ENCODE results near the gene ALDH16A1. TPM values are rescaled to one million over a fixed set of nuclear protein-coding genes. Genes with fewer than 3 reads are reported as not detected.
A peak's percentile ranks its signal among the peaks of the same experiment; 100 is the strongest.

Gene ALDH16A1
- total and polyA plus RNA-seq, 2 of the 8 experiments (the other 6 are each of a cell fraction or from before 2014, with no cell fraction given) = 30.5 to 34.3 TPM

DNA sequence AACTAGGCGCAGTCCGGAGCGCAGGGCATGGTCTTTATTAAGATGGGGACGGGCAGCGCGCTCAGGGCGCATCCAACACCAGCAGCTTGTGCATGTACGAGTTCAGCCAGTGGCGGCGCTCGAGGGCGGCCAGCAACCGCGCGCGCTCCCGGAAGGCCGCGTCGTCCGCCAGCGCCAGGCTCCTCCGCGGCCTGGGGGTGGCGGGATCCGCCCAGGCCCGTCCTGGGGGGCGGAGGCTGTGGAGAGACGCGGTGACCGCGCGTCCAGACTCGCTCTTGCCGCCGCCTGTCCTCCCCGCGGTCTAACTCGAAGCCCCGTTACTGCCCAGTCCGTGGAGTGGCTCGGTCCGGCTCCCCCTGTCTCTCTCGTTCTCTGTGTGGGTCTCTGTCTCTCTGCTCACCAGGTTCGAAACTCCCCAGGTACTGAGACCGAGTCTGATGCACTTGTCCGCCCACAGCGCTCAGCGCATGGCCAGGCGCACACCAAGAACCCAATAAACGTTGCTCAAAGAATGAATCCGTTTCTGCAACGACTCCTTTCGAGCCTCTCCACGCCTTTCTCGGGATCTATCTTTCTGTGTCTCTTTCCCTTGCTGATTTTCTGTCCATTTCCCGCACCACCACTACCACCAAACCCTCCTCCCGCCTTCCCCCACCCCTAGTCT is 30.5 kb upstream of the ALDH16A1 start (continued):
- TF ChIP-seq ZNF274 (IDR thresholded peaks at IDR 0.05; ENCODE audit: borderline replicate concordance, extremely low read depth, low read length) (no peak), EZH2 (IDR thresholded peaks at IDR 0.05; ENCODE audit: low read depth, low read length, severe bottlenecking) (peak; percentile 52), CHD2 (IDR thresholded peaks at IDR 0.05; ENCODE audit: low read length) (no peak), KDM1A (IDR thresholded peaks at IDR 0.05; ENCODE audit: borderline replicate concordance, low read length) (peak; percentile 61), FOSL1 (IDR thresholded peaks at IDR 0.05; ENCODE audit: insufficient read depth, low read depth, low read length) (no peak), TEAD4 (IDR thresholded peaks at IDR 0.05; ENCODE audit: low read depth, low read length) (no peak), CHD1 (IDR thresholded peaks at IDR 0.05; ENCODE audit: low read depth, low read length) (no peak), KDM4A (IDR thresholded peaks at IDR 0.05; ENCODE audit: low read depth, low read length, severe bottlenecking) (peak; percentile 93)
- TF ChIP-seq, protein P1, sequence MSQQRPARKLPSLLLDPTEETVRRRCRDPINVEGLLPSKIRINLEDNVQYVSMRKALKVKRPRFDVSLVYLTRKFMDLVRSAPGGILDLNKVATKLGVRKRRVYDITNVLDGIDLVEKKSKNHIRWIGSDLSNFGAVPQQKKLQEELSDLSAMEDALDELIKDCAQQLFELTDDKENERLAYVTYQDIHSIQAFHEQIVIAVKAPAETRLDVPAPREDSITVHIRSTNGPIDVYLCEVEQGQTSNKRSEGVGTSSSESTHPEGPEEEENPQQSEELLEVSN (IDR thresholded peaks at IDR 0.05) = peak; percentile 87
- TF ChIP-seq, protein P2, sequence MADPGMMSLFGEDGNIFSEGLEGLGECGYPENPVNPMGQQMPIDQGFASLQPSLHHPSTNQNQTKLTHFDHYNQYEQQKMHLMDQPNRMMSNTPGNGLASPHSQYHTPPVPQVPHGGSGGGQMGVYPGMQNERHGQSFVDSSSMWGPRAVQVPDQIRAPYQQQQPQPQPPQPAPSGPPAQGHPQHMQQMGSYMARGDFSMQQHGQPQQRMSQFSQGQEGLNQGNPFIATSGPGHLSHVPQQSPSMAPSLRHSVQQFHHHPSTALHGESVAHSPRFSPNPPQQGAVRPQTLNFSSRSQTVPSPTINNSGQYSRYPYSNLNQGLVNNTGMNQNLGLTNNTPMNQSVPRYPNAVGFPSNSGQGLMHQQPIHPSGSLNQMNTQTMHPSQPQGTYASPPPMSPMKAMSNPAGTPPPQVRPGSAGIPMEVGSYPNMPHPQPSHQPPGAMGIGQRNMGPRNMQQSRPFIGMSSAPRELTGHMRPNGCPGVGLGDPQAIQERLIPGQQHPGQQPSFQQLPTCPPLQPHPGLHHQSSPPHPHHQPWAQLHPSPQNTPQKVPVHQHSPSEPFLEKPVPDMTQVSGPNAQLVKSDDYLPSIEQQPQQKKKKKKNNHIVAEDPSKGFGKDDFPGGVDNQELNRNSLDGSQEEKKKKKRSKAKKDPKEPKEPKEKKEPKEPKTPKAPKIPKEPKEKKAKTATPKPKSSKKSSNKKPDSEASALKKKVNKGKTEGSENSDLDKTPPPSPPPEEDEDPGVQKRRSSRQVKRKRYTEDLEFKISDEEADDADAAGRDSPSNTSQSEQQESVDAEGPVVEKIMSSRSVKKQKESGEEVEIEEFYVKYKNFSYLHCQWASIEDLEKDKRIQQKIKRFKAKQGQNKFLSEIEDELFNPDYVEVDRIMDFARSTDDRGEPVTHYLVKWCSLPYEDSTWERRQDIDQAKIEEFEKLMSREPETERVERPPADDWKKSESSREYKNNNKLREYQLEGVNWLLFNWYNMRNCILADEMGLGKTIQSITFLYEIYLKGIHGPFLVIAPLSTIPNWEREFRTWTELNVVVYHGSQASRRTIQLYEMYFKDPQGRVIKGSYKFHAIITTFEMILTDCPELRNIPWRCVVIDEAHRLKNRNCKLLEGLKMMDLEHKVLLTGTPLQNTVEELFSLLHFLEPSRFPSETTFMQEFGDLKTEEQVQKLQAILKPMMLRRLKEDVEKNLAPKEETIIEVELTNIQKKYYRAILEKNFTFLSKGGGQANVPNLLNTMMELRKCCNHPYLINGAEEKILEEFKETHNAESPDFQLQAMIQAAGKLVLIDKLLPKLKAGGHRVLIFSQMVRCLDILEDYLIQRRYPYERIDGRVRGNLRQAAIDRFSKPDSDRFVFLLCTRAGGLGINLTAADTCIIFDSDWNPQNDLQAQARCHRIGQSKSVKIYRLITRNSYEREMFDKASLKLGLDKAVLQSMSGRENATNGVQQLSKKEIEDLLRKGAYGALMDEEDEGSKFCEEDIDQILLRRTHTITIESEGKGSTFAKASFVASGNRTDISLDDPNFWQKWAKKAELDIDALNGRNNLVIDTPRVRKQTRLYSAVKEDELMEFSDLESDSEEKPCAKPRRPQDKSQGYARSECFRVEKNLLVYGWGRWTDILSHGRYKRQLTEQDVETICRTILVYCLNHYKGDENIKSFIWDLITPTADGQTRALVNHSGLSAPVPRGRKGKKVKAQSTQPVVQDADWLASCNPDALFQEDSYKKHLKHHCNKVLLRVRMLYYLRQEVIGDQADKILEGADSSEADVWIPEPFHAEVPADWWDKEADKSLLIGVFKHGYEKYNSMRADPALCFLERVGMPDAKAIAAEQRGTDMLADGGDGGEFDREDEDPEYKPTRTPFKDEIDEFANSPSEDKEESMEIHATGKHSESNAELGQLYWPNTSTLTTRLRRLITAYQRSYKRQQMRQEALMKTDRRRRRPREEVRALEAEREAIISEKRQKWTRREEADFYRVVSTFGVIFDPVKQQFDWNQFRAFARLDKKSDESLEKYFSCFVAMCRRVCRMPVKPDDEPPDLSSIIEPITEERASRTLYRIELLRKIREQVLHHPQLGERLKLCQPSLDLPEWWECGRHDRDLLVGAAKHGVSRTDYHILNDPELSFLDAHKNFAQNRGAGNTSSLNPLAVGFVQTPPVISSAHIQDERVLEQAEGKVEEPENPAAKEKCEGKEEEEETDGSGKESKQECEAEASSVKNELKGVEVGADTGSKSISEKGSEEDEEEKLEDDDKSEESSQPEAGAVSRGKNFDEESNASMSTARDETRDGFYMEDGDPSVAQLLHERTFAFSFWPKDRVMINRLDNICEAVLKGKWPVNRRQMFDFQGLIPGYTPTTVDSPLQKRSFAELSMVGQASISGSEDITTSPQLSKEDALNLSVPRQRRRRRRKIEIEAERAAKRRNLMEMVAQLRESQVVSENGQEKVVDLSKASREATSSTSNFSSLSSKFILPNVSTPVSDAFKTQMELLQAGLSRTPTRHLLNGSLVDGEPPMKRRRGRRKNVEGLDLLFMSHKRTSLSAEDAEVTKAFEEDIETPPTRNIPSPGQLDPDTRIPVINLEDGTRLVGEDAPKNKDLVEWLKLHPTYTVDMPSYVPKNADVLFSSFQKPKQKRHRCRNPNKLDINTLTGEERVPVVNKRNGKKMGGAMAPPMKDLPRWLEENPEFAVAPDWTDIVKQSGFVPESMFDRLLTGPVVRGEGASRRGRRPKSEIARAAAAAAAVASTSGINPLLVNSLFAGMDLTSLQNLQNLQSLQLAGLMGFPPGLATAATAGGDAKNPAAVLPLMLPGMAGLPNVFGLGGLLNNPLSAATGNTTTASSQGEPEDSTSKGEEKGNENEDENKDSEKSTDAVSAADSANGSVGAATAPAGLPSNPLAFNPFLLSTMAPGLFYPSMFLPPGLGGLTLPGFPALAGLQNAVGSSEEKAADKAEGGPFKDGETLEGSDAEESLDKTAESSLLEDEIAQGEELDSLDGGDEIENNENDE (IDR thresholded peaks at IDR 0.05; ENCODE audit: insufficient replicate concordance, low read length) = no peak

Data from H1 (cell line).